IMR-90 (cell line): Measurements from ENCODE around the gene LYPD6B. TPM values are rescaled to one million over a fixed set of nuclear protein-coding genes. Genes with fewer than 3 reads are reported as not detected.

Source experiments
- ATAC-seq: fragments of 200-7000 bp; cut with Tn5 transposase; 2 replicates; pipeline ENCODE4 v1.9.1; 2020; ENCODE audit warnings: low read depth, mild to moderate bottlenecking, moderate library complexity
- BruUV-seq: library from RNA; stranded (reverse); fragments of 400-500 nt; replicated peaks from 2 replicates; lab custom pipeline; 2021; lab: Mats Ljungman, UMichigan
- CTCF ChIA-PET: fragments of 300-600 bp; formaldehyde crosslinking; extraction: SDS; loops from one replicate; lab custom pipeline; 2021; ENCODE audit warnings: antibody characterized with exemption; lab: Yijun Ruan, JAX
- POLR2A ChIA-PET: fragments of 300-600 bp; sonication (Branson Sonifier 250); formaldehyde crosslinking; loops from one replicate; lab custom pipeline; 2022; ENCODE audit warnings: antibody characterized with exemption; ENCODE audit not compliant: unreplicated experiment; lab: Charles Lee
- DNase-seq: peaks from one replicate; pipeline ENCODE4 v3.0.0; 2013
- H2AFZ ChIP-seq: replicated peaks from 2 replicates; pipeline ENCODE3; 2013; ENCODE audit warnings: low read length, mild to moderate bottlenecking; ENCODE audit not compliant: poor library complexity
- H2AK5ac ChIP-seq: 2 replicates; pipeline ENCODE4 v1.6.1; 2013; ENCODE audit warnings: low read depth, low read length, inconsistent platforms
- H2AK9ac ChIP-seq: replicated peaks from 2 replicates; pipeline ENCODE3; 2013; ENCODE audit warnings: mild to moderate bottlenecking, low read depth, low read length, moderate library complexity; ENCODE audit not compliant: poor library complexity
- H2BK120ac ChIP-seq: 2 replicates; pipeline ENCODE4 v1.6.1; 2013; ENCODE audit warnings: low read depth, low read length, inconsistent platforms
- H2BK15ac ChIP-seq: 3 replicates; pipeline ENCODE4 v1.6.1; 2013; ENCODE audit warnings: low read depth, low read length, inconsistent platforms
- H2BK20ac ChIP-seq: 2 replicates; pipeline ENCODE4 v1.6.1; 2013; ENCODE audit warnings: low read depth, mild to moderate bottlenecking, inconsistent platforms, low read length, moderate library complexity
- H2BK5ac ChIP-seq: 2 replicates; pipeline ENCODE4 v1.6.1; 2013; ENCODE audit warnings: mild to moderate bottlenecking, low read depth, low read length, inconsistent platforms; ENCODE audit not compliant: poor library complexity, severe bottlenecking
- H3K14ac ChIP-seq: replicated peaks from 2 replicates; pipeline ENCODE4 v1.6.1; 2013; ENCODE audit warnings: low read depth, low read length, inconsistent platforms
- H3K18ac ChIP-seq: 2 replicates; pipeline ENCODE4 v1.6.1; 2013; ENCODE audit warnings: low read depth, low read length, control low read depth
- H3K23ac ChIP-seq: 2 replicates; pipeline ENCODE4 v1.6.1; 2013; ENCODE audit warnings: low read depth, low read length, inconsistent platforms
- H3K27ac ChIP-seq: 2 replicates; pipeline ENCODE4 v1.5.1; 2013; ENCODE audit warnings: mild to moderate bottlenecking, control low read depth, low read length; ENCODE audit not compliant: insufficient read depth
- H3K27me3 ChIP-seq: 2 replicates; pipeline ENCODE4 v1.6.1; 2013; ENCODE audit warnings: low read length; ENCODE audit not compliant: control insufficient read depth, insufficient read depth
- H3K36me3 ChIP-seq: 2 replicates; pipeline ENCODE4 v1.6.1; 2013; ENCODE audit warnings: low read length, mixed read lengths; ENCODE audit not compliant: control insufficient read depth, insufficient read depth
- H3K4ac ChIP-seq: 2 replicates; pipeline ENCODE4 v1.6.1; 2013; ENCODE audit warnings: low read depth, low read length, inconsistent platforms
- H3K4me1 ChIP-seq: 2 replicates; pipeline ENCODE4 v1.6.1; 2013; ENCODE audit warnings: low read length, mixed read lengths; ENCODE audit not compliant: control insufficient read depth, insufficient read depth
- H3K4me2 ChIP-seq: 2 replicates; pipeline ENCODE4 v1.6.1; 2013; ENCODE audit warnings: low read depth, mild to moderate bottlenecking, control low read depth, low read length, moderate library complexity
- H3K4me3 ChIP-seq: 2 replicates; pipeline ENCODE4 v1.5.1; 2013; ENCODE audit warnings: low read depth, mild to moderate bottlenecking, control low read depth, low read length, moderate library complexity; ENCODE audit not compliant: insufficient read depth
- H3K56ac ChIP-seq: 2 replicates; pipeline ENCODE4 v1.6.1; 2013; ENCODE audit warnings: low read length, inconsistent platforms; ENCODE audit not compliant: insufficient read depth; ENCODE audit errors: extremely low read depth
- H3K79me1 ChIP-seq, 2 experiments: 2 replicates each; pipeline ENCODE4 v1.6.1; 2013; ENCODE audit warnings: low read length in 2 of 2, inconsistent platforms in 1 of 2, low read depth in 1 of 2
- H3K9ac ChIP-seq: 2 replicates; pipeline ENCODE4 v1.6.1; 2013; ENCODE audit warnings: low read depth, low read length, control low read depth
- H3K9me1 ChIP-seq: 2 replicates; pipeline ENCODE4 v1.6.1; 2013; ENCODE audit warnings: low read length, inconsistent platforms; ENCODE audit not compliant: insufficient read depth
- H3K9me3 ChIP-seq: 2 replicates; pipeline ENCODE4 v1.6.1; 2013; ENCODE audit warnings: low read length; ENCODE audit not compliant: control insufficient read depth, insufficient read depth
- H4K20me1 ChIP-seq: 2 replicates; pipeline ENCODE4 v1.6.1; 2013; ENCODE audit warnings: low read length, inconsistent platforms; ENCODE audit not compliant: insufficient read depth
- H4K5ac ChIP-seq: 2 replicates; pipeline ENCODE4 v1.6.1; 2013; ENCODE audit warnings: mild to moderate bottlenecking, low read depth, low read length, control low read depth
- H4K8ac ChIP-seq, 2 experiments: 2 replicates each; pipeline ENCODE4 v1.6.1; 2013; ENCODE audit warnings: low read depth in 2 of 2, low read length in 2 of 2, control low read depth in 1 of 2, inconsistent platforms in 1 of 2
- H4K91ac ChIP-seq: 2 replicates; pipeline ENCODE4 v1.6.1; 2013; ENCODE audit warnings: low read depth, low read length, inconsistent platforms; ENCODE audit not compliant: insufficient read depth
- POLR2A ChIP-seq: IDR thresholded peaks from 2 replicates; pipeline ENCODE4 v1.6.1; 2012; ENCODE audit warnings: mild to moderate bottlenecking, low read depth, low read length
- RAD21 ChIP-seq: IDR thresholded peaks from 2 replicates; pipeline ENCODE4 v1.6.1; 2012; ENCODE audit warnings: low read length, improper control_type of control experiment
- SMC3 ChIP-seq: fragments of 150-350 bp; IDR thresholded peaks from 2 replicates; pipeline ENCODE4 v1.6.1; 2016; ENCODE audit warnings: low read depth, mild to moderate bottlenecking, antibody characterized with exemption, low read length, moderate library complexity
- WGBS, 2 experiments: methylation state at CpG; one replicate each; pipeline versions ENCODE4 v1.1.5 to v1.1.7; 2013; ENCODE audit warnings: missing lambda C conversion rate in 2 of 2; ENCODE audit not compliant: insufficient read length in 1 of 2; ENCODE audit errors: extremely low coverage in 2 of 2; 5-methylcytosine and 5-hydroxymethylcytosine counted together
- dilution Hi-C: fragments of 300-500 bp; cut with HindIII; formaldehyde crosslinking; loops from one replicate; pipeline ENCODE4 v1.14.3; 2018; ENCODE audit warnings: low sequenced_read_pairs; ENCODE audit not compliant: unreplicated experiment
- in situ Hi-C: fragments of 300-500 bp; cut with MboI; formaldehyde crosslinking; loops from 3 replicates; pipeline ENCODE4 v1.14.3; 2019; ENCODE audit warnings: low sequenced_read_pairs, inconsistent platforms, mixed read lengths
- intact Hi-C: fragments of 100-400 bp; cut with micrococcal nuclease; formaldehyde crosslinking; loops from 2 replicates; pipeline ENCODE4 v1.10.0; 2022
- polyA plus RNA-seq, 3 experiments: library from polyadenylated mRNA; depleted of rRNA; stranded (reverse); fragments of >200 nt; gene quantifications; 2 replicates each; pipeline ENCODE4 v1.2.3, GENCODE V29; 2012; ENCODE audit warnings: low replicate concordance in 1 of 3
- total RNA-seq: library from RNA; depleted of rRNA; stranded (reverse); fragments of >200 nt; gene quantifications from 2 replicates; pipeline ENCODE4 v1.2.3, GENCODE V29; 2012

Gene LYPD6B
- total and polyA plus RNA-seq, 2 of the 4 experiments (the other 2 are of a cell fraction): 0.05 TPM; not detected in 1

- Histone ChIP-seq H2BK120ac (no peak overlapping the region), H3K9me3 (no peaks in the 10 kb centered on the region), H3K27me3 (no peaks in the 10 kb centered on the region), H3K9me1 (no peaks in the 10 kb centered on the region), H3K4me1 (no peaks in the 10 kb centered on the region), H2AK5ac (no peak overlapping the region), H2BK15ac (no peak overlapping the region), H3K9ac (no peak overlapping the region), H3K4me2 (no peak overlapping the region), H4K5ac (no peak overlapping the region), H3K23ac (no peak overlapping the region), H3K56ac (no peak overlapping the region), H3K18ac (no peak overlapping the region), H4K91ac (no peak overlapping the region), H2AFZ (no peak overlapping the region), H4K20me1 (no peaks in the 10 kb centered on the region), H2BK20ac (no peak overlapping the region), H4K8ac (no peak overlapping the region), H3K14ac (no peak overlapping the region), H3K27ac (no peak overlapping the region), H3K4ac (no peak overlapping the region), H3K4me3 (no peak overlapping the region), H2AK9ac (no peak overlapping the region), H3K36me3 (no peaks in the 10 kb centered on the region), H2BK5ac (no peak overlapping the region), H3K79me1 (no peaks in the 10 kb centered on the region)
- TF ChIP-seq POLR2A (no peak), RAD21 (no peak), SMC3 (no peak)
- DNase-seq (no peak), ATAC-seq (no peak)
- intact Hi-C loops: no loop called here
- ChIA-PET CTCF (no interaction called here), POLR2A (no interaction called here)
- no CpG with 5 or more reads among the region's 9 CpGs for WGBS, 2 experiments
- in situ Hi-C loops: no loop called here
- no TSS peak for BruUV-seq
- dilution Hi-C loops: no loop called here
Measured at GRCh38 chr2:149221002-149221401, 182.5 kb downstream of the LYPD6B start.
